ENCODE results near the gene CNTNAP4.

CNTNAP4 gene

DNA sequence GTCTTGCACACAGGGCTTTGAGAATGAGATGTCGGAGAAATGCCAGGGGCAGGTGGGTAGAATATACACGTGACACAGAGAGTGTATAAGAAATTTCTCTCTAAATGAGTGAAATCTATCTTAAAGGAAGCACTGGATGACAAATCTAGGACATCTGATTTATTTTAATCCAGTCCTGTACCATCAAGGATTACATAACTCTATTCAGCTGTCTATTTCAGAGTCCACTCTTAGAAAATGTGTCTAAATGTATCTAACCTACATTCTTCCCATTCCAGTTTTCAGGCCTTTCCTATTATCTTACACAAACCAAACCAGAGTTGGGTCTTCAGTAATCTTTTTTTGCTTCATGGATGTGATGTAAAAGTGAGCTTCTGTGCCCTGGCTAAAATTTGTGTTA is 181.9 kb downstream of the CNTNAP4 start:
- TF ChIP-seq, protein P1, sequence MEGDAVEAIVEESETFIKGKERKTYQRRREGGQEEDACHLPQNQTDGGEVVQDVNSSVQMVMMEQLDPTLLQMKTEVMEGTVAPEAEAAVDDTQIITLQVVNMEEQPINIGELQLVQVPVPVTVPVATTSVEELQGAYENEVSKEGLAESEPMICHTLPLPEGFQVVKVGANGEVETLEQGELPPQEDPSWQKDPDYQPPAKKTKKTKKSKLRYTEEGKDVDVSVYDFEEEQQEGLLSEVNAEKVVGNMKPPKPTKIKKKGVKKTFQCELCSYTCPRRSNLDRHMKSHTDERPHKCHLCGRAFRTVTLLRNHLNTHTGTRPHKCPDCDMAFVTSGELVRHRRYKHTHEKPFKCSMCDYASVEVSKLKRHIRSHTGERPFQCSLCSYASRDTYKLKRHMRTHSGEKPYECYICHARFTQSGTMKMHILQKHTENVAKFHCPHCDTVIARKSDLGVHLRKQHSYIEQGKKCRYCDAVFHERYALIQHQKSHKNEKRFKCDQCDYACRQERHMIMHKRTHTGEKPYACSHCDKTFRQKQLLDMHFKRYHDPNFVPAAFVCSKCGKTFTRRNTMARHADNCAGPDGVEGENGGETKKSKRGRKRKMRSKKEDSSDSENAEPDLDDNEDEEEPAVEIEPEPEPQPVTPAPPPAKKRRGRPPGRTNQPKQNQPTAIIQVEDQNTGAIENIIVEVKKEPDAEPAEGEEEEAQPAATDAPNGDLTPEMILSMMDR (IDR thresholded peaks at IDR 0.05; ENCODE audit: control insufficient read depth, insufficient read depth, low read depth, low read length, missing control alignments) = no peak
- no peak overlapping the region for H3K4me3 ChIP-seq (ENCODE audit: control insufficient read depth, low read depth, low read length)
- no peak for DNase-seq (ENCODE audit: low read depth)

DNA sequence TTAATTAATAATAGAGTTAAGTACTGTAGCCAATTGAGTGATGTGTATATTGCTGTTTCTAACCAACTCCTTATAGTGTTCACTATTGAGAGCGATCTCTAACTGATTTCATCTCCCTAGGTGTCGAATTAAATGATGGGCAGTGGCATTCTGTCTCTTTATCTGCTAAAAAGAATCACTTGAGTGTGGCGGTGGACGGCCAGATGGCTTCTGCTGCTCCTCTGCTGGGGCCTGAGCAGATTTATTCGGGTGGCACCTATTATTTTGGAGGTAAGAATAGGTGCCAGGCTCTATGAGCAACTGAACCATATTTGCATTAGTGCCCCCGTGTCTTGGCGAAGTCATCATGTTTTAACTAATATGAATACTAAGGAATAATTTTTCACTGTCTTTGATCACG is 184.6 kb downstream of the CNTNAP4 start:
- DNase-seq (ENCODE audit: low read depth) = no peak
- TF ChIP-seq, protein P1 (IDR thresholded peaks at IDR 0.05; ENCODE audit: control insufficient read depth, insufficient read depth, low read depth, low read length, missing control alignments) = no peak
- H3K4me3 ChIP-seq (ENCODE audit: control insufficient read depth, low read depth, low read length) = no peak overlapping the region

DNA sequence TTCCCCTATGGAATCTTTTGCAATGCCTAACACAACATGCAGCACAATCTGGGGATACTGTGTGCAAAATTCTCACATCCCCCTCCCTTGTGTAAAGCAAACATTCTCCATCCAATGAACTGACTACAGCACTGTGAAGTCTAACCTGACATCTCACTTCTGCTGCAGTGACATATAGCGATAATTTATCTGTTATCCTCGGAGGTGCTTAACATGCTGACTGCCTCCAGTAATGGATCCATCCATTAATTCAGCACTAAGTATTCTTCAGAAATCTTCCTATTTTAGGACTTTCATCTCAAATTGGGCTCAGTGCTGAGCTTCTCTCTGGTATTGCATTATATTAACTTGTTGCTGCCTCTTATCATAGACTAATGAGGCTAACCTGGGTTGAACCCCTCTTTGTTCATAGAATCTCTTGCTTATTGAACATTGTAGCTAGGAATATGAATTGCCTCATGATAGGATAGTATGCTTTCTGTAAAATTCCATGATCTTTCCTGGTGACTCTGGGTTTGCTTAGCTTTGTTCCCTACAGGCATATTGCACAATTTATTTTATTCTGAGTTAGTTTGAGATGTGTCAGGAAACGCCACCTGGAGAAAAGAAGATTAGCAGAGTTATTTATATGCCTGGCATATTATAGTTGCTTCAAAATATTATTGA is 187.9 kb downstream of the CNTNAP4 start:
- DNase-seq (ENCODE audit: low read depth) = no peak
- TF ChIP-seq, protein P1 (IDR thresholded peaks at IDR 0.05; ENCODE audit: control insufficient read depth, insufficient read depth, low read depth, low read length, missing control alignments) = no peak
- H3K4me3 ChIP-seq (ENCODE audit: control insufficient read depth, low read depth, low read length) = no peak overlapping the region

DNA sequence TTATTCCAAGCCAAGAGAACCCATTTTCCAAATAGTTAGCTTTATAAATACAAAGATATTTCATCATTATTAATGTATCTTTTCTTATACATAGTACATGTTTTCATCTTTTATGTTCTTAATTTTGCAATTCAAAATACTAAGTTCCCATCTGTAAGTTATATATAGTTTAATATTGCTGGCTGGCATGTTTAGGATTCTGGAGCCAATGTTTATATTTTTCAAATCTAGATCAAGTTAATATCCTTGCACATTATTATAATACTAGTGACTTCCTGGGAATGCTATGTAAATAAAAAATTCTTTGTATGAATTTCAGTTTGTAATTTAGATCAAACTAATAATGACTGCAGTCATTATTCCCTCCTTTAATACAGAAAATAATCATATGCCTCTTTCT is 189.7 kb downstream of the CNTNAP4 start:
- no peak overlapping the region for H3K4me3 ChIP-seq (ENCODE audit: control insufficient read depth, low read depth, low read length)
- TF ChIP-seq, protein P1 (IDR thresholded peaks at IDR 0.05; ENCODE audit: control insufficient read depth, insufficient read depth, low read depth, low read length, missing control alignments) = no peak
- no peak for DNase-seq (ENCODE audit: low read depth)

DNA sequence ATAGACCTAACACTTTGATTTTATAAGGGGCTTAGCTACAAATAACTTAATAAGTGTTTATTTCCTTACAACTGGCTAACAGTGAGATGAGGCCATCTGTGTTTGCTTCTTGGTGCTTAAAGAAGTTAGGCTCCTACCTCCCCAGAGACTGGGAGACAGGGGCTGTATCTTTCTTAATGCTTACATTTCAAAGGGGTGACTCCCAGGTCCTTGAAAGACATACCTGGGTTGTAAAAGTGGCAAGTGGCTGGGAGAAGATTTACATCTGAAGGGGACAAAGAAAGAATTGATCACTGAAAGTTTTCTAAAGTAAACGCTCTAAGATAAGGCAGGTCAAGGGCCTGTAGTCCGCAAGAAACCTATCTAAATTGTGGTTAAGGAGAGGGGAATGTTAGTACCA is 196.8 kb downstream of the CNTNAP4 start:
- H3K4me3 ChIP-seq (ENCODE audit: control insufficient read depth, low read depth, low read length) = no peak overlapping the region
- TF ChIP-seq, protein P1 (IDR thresholded peaks at IDR 0.05; ENCODE audit: control insufficient read depth, insufficient read depth, low read depth, low read length, missing control alignments) = no peak
- DNase-seq (ENCODE audit: low read depth) = no peak

DNA sequence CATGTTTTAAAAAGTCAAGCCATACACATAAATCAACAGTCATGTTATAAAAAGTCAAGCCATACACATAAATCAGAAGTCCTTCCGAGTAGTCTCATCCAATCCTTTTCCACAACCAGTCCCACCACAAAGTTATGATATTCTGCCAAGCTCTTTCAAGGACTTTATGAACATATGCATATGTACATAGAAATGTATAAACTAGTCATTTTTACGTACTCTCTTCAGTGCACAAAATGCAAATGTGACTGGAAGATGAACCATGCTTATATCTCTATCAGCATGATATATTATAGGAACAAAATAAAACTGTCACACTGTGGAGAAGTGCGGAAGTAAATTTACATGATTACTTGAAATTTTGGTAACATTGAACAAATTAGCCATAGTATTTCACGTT is 200.9 kb downstream of the CNTNAP4 start:
- no peak for DNase-seq (ENCODE audit: low read depth)
- no peak overlapping the region for H3K4me3 ChIP-seq (ENCODE audit: control insufficient read depth, low read depth, low read length)
- TF ChIP-seq, protein P1 (IDR thresholded peaks at IDR 0.05; ENCODE audit: control insufficient read depth, insufficient read depth, low read depth, low read length, missing control alignments) = no peak

All from AG09309 (cell line).